D721Med (cell line): Measurements from ENCODE around the gene MYO18B.

ENCODE experiments used
- DNase-seq: peaks from one replicate; pipeline ENCODE4 v3.0.0; 2011; ENCODE audit warnings: low spot score; ENCODE audit not compliant: insufficient read length
- FAIRE-seq: peaks from 2 replicates; lab custom pipeline; 2011; peaks lifted over from hg19 to GRCh38; lab: Jason Lieb, UNC
- CTCF ChIP-seq: IDR thresholded peaks from 2 replicates; pipeline ENCODE4 v1.5.1; 2012; ENCODE audit warnings: mild to moderate bottlenecking, control low read depth; ENCODE audit not compliant: insufficient read depth; ENCODE audit errors: missing control alignments

Gene MYO18B

GRCh38 chr22:25774575-25775026, 32.6 kb downstream of the MYO18B start:
- peak; percentile 51 for DNase-seq
- FAIRE-seq = no peak
- TF ChIP-seq CTCF = peak; percentile 71

GRCh38 chr22:25775531-25775930, 33.5 kb downstream of the MYO18B start:
- DNase-seq (no peak), FAIRE-seq (no peak)
- no peak for TF ChIP-seq CTCF

- no peak for TF ChIP-seq CTCF
- no peak for FAIRE-seq
Measured at GRCh38 chr22:25777411-25777810, 35.4 kb downstream of the MYO18B start.

GRCh38 chr22:25777870-25778269, 35.9 kb downstream of the MYO18B start:
- DNase-seq (no peak), FAIRE-seq (no peak)
- TF ChIP-seq CTCF = peak; percentile 29

More at GRCh38 chr22:25777411-25777810, 35.4 kb downstream of the MYO18B start:
- no peak for DNase-seq

- FAIRE-seq (no peak), DNase-seq (no peak)
- no peak for TF ChIP-seq CTCF
Measured at GRCh38 chr22:25779426-25779825, 37.4 kb downstream of the MYO18B start.

- no peak for TF ChIP-seq CTCF
- FAIRE-seq = no peak
Measured at GRCh38 chr22:25779890-25780289, 37.9 kb downstream of the MYO18B start.

GRCh38 chr22:25780673-25781072, 38.7 kb downstream of the MYO18B start:
- no peak for TF ChIP-seq CTCF
- FAIRE-seq (no peak), DNase-seq (no peak)

More at GRCh38 chr22:25779890-25780289, 37.9 kb downstream of the MYO18B start:
- DNase-seq = no peak
